HCT116 (cell line): ENCODE data around the gene RNF148.

Experiments
- CTCF ChIP-seq, 3 experiments: fragments of 200-600 bp in 1 of 3; sonication (generic) in 1 of 3; IDR thresholded peaks in 2 of 3; conservative IDR thresholded peaks in 1 of 3; 2 replicates each; pipeline ENCODE4 v1.5.1; 2012 to 2017; ENCODE audit warnings: low read depth in 2 of 3, low read length in 2 of 3, antibody characterized with exemption in 1 of 3, borderline replicate concordance in 1 of 3, control low read depth in 1 of 3, mild to moderate bottlenecking in 1 of 3, mixed read lengths in 1 of 3, mixed run types in 1 of 3, moderate library complexity in 1 of 3; ENCODE audit not compliant: insufficient read depth in 1 of 3
- JUND ChIP-seq: IDR thresholded peaks from 2 replicates; pipeline ENCODE4 v1.6.1; 2012
- SIN3A ChIP-seq: IDR thresholded peaks from 2 replicates; pipeline ENCODE4 v1.6.1; 2012; ENCODE audit warnings: low read depth

GRCh38 chr7:122653685-122654084, 49.0 kb downstream of the RNF148 start:
- TF ChIP-seq SIN3A = no peak
- TF ChIP-seq JUND = no peak
- no peak for TF ChIP-seq CTCF (IDR thresholded peaks at IDR 0.05 in 2 of 3, conservative IDR thresholded peaks at IDR 0.05 in 1 of 3; ENCODE audit: borderline replicate concordance in 1 of 3, insufficient read depth in 1 of 3, low read depth in 2 of 3, low read length in 2 of 3)
